Neural cell (in vitro differentiated cells): ENCODE results near the gene SEC23A.

ENCODE experiments used
- EZH2 ChIP-seq: fragments of 200-600, 300-800 bp; shearing (Covaris generic), sonication (generic); IDR thresholded peaks from 2 replicates; pipeline ENCODE4 v1.6.1; 2014; ENCODE audit warnings: antibody characterized with exemption, low read length, borderline replicate concordance, mild to moderate bottlenecking; ENCODE audit not compliant: insufficient read depth, poor library complexity, severe bottlenecking
- TAF1 ChIP-seq: IDR thresholded peaks from 2 replicates; pipeline ENCODE4 v1.6.1; 2012; ENCODE audit warnings: low read depth
- TF ChIP-seq, protein P1 (sequence below): fragments of 450-650 bp; IDR thresholded peaks from 2 replicates; pipeline ENCODE4 v1.5.1; 2014; ENCODE audit warnings: antibody characterized with exemption, mild to moderate bottlenecking, moderate library complexity; ENCODE audit not compliant: poor library complexity, severe bottlenecking
- TF ChIP-seq, protein P2 (sequence below): IDR thresholded peaks from 2 replicates; pipeline ENCODE4 v1.6.1; 2012; ENCODE audit warnings: borderline replicate concordance

DNA sequence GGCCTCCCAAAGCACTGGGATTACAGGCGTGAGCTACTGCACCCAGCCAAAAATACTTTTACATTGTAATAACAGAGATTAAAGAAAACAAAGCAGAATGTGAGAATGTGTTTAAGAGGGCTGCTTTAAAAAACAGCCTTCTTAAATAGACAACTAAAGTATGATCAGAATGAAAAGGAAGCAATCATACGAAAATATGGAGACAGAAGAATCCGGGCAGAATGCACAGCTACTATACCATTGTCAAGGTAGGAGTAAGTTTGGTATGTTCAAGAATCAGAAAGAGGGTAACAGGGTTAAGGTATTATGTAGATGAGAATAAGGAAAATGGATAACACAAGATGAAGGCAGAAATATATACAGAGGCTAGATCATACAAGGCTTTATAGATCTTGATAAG lies 8.5 kb downstream of the SEC23A start:
- TF ChIP-seq, protein P1, sequence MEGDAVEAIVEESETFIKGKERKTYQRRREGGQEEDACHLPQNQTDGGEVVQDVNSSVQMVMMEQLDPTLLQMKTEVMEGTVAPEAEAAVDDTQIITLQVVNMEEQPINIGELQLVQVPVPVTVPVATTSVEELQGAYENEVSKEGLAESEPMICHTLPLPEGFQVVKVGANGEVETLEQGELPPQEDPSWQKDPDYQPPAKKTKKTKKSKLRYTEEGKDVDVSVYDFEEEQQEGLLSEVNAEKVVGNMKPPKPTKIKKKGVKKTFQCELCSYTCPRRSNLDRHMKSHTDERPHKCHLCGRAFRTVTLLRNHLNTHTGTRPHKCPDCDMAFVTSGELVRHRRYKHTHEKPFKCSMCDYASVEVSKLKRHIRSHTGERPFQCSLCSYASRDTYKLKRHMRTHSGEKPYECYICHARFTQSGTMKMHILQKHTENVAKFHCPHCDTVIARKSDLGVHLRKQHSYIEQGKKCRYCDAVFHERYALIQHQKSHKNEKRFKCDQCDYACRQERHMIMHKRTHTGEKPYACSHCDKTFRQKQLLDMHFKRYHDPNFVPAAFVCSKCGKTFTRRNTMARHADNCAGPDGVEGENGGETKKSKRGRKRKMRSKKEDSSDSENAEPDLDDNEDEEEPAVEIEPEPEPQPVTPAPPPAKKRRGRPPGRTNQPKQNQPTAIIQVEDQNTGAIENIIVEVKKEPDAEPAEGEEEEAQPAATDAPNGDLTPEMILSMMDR: no peak
- TF ChIP-seq, protein P2, sequence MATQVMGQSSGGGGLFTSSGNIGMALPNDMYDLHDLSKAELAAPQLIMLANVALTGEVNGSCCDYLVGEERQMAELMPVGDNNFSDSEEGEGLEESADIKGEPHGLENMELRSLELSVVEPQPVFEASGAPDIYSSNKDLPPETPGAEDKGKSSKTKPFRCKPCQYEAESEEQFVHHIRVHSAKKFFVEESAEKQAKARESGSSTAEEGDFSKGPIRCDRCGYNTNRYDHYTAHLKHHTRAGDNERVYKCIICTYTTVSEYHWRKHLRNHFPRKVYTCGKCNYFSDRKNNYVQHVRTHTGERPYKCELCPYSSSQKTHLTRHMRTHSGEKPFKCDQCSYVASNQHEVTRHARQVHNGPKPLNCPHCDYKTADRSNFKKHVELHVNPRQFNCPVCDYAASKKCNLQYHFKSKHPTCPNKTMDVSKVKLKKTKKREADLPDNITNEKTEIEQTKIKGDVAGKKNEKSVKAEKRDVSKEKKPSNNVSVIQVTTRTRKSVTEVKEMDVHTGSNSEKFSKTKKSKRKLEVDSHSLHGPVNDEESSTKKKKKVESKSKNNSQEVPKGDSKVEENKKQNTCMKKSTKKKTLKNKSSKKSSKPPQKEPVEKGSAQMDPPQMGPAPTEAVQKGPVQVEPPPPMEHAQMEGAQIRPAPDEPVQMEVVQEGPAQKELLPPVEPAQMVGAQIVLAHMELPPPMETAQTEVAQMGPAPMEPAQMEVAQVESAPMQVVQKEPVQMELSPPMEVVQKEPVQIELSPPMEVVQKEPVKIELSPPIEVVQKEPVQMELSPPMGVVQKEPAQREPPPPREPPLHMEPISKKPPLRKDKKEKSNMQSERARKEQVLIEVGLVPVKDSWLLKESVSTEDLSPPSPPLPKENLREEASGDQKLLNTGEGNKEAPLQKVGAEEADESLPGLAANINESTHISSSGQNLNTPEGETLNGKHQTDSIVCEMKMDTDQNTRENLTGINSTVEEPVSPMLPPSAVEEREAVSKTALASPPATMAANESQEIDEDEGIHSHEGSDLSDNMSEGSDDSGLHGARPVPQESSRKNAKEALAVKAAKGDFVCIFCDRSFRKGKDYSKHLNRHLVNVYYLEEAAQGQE: no peak
- TF ChIP-seq TAF1 (no peak), EZH2 (no peak)
